ENCODE measurements around the gene LIN28B.
"Not testable (repeated sequence)": the region's sequence is repeated elsewhere in the genome, so short reads cannot be mapped to it uniquely, and the experiment has no call there.

LIN28B gene

GRCh38 chr6:105069821-105070445 is 113.0 kb downstream of the LIN28B start:
- DNase-seq (ENCODE audit: low read depth) = no peak

GRCh38 chr6:105072798-105073199 is 115.9 kb downstream of the LIN28B start:
- DNase-seq (ENCODE audit: low read depth) = no peak

- no peak for DNase-seq (ENCODE audit: low read depth)
Observed at GRCh38 chr6:105075210-105075609, 118.3 kb downstream of the LIN28B start.

- not testable (repeated sequence) for DNase-seq (ENCODE audit: low read depth)
Observed at GRCh38 chr6:105076418-105076817, 119.5 kb downstream of the LIN28B start.

- DNase-seq (ENCODE audit: low read depth) = no peak
Observed at GRCh38 chr6:105077596-105078385, 120.9 kb downstream of the LIN28B start.

GRCh38 chr6:105078386-105078708 is 121.4 kb downstream of the LIN28B start:
- DNase-seq (ENCODE audit: low read depth) = no peak

- DNase-seq (ENCODE audit: low read depth) = no peak
Observed at GRCh38 chr6:105080279-105080678, 123.4 kb downstream of the LIN28B start.

- not testable (repeated sequence) for DNase-seq (ENCODE audit: low read depth)
Observed at GRCh38 chr6:105081662-105082061, 124.8 kb downstream of the LIN28B start.

GRCh38 chr6:105087571-105088211 is 130.8 kb downstream of the LIN28B start:
- no peak for DNase-seq (ENCODE audit: low read depth)

- DNase-seq (ENCODE audit: low read depth) = no peak
Observed at GRCh38 chr6:105091140-105091829, 134.4 kb downstream of the LIN28B start.

- DNase-seq (ENCODE audit: low read depth) = no peak
Observed at GRCh38 chr6:105094133-105094640, 137.3 kb downstream of the LIN28B start.

GRCh38 chr6:105095139-105095538 is 138.2 kb downstream of the LIN28B start:
- DNase-seq (ENCODE audit: low read depth) = no peak

GRCh38 chr6:105097288-105097687 is 140.4 kb downstream of the LIN28B start:
- no peak for DNase-seq (ENCODE audit: low read depth)

- no peak for DNase-seq (ENCODE audit: low read depth)
Observed at GRCh38 chr6:105099371-105099770, 142.5 kb downstream of the LIN28B start.

GRCh38 chr6:105102186-105102585 is 145.3 kb downstream of the LIN28B start:
- no peak for DNase-seq (ENCODE audit: low read depth)

GRCh38 chr6:105105094-105105493 is 148.2 kb downstream of the LIN28B start:
- DNase-seq (ENCODE audit: low read depth) = no peak

GRCh38 chr6:105106260-105106659 is 149.4 kb downstream of the LIN28B start:
- DNase-seq (ENCODE audit: low read depth) = no peak

- no peak for DNase-seq (ENCODE audit: low read depth)
Observed at GRCh38 chr6:105107207-105107606, 150.3 kb downstream of the LIN28B start.

- DNase-seq (ENCODE audit: low read depth) = no peak
Observed at GRCh38 chr6:105108631-105109262, 151.8 kb downstream of the LIN28B start.

- no peak for DNase-seq (ENCODE audit: low read depth)
Observed at GRCh38 chr6:105109955-105110895, 153.3 kb downstream of the LIN28B start.

GRCh38 chr6:105111105-105111504 is 154.2 kb downstream of the LIN28B start:
- DNase-seq (ENCODE audit: low read depth) = no peak
